ENCODE measurements around the gene GSN. TPM values are rescaled to one million over a fixed set of nuclear protein-coding genes. Genes with fewer than 3 reads are reported as not detected.

The GSN gene
- total RNA-seq, 1 donor from 2014 or later = 174 TPM

DNA sequence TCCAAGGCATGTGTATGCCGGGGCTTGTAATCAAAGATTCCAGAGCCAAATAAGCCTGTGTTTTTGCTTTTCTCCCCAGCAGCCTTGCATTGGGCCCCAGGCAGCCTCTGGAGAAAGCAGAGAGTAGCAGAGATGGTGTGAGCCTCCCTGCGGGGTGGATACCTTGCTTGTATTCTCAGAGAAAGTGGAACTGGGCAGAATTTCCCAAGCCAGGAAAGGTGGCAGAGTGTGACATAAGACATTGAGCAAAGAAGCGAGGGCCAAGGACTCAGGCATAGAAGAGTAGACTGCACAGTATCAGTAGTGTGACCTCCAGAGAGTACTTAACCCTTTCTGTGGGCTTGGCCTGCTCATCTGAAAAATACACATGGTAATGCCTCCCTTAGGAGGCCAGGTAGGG lies 1.6 kb upstream of the GSN start:
- no peak for DNase-seq (ENCODE audit: low read depth)
- H3K4me3 ChIP-seq (ENCODE audit: low read depth, low read length) = no peak overlapping the region
- TF ChIP-seq CTCF (conservative IDR thresholded peaks at IDR 0.05; ENCODE audit: low read depth, low read length) = no peak

- TF ChIP-seq CTCF (conservative IDR thresholded peaks at IDR 0.05; ENCODE audit: low read depth, low read length) = no peak
- peak overlapping the region; percentile 80 for H3K4me3 ChIP-seq (ENCODE audit: low read depth, low read length)
- no peak for DNase-seq (ENCODE audit: low read depth)
Observed at GRCh38 chr9:121266906-121267650, 884 bp upstream of the GSN start.

- H3K4me3 ChIP-seq (ENCODE audit: low read depth, low read length) = peak overlapping the region; percentile 80
- no peak for DNase-seq (ENCODE audit: low read depth)
Observed at GRCh38 chr9:121268598-121268850, 562 bp downstream of the GSN start.

DNA sequence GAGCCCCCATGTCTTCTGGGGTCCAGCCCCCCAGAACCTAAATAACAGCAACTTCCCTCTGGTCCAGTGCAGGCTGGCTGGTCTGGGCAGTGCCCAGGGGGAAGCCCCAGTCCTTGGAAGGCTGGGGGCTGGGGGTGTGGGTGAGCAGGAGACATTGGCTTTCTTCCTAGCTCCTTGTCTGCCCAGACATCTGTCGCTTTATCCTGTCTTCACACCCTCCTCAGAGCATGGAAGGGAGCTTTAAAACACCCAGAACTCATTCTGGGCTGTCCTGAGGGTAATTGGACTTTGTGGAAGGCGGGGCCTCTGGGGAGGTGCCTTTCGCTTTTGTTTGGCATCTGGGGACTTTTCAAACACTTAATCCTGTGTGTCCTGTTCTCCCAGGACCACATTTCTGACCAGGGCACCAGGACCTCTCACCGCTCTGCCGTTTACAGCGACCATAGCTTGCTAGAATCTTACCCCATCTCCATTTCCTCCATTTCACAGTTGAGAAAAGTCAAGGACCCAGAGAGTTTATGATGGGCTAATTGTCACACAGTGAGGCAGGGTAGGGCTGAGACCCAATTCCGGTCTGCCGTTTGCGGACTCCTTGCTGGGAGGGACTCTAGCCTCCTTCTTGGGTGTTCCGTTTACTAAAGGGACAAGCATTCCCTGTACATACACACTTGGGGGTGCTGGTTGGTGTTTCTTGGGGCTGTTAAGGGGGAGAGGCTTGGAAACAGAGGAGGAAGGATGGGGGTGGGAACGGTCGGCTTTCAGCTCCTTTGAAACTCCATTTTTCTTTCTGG lies 1.1 kb downstream of the GSN start:
- H3K4me3 ChIP-seq (ENCODE audit: low read depth, low read length) = peak overlapping the region; percentile 80
- TF ChIP-seq CTCF (conservative IDR thresholded peaks at IDR 0.05; ENCODE audit: low read depth, low read length) = no peak
- no peak for DNase-seq (ENCODE audit: low read depth)

More at GRCh38 chr9:121268598-121268850, 562 bp downstream of the GSN start:
- no peak for TF ChIP-seq CTCF (conservative IDR thresholded peaks at IDR 0.05; ENCODE audit: low read depth, low read length)

DNA sequence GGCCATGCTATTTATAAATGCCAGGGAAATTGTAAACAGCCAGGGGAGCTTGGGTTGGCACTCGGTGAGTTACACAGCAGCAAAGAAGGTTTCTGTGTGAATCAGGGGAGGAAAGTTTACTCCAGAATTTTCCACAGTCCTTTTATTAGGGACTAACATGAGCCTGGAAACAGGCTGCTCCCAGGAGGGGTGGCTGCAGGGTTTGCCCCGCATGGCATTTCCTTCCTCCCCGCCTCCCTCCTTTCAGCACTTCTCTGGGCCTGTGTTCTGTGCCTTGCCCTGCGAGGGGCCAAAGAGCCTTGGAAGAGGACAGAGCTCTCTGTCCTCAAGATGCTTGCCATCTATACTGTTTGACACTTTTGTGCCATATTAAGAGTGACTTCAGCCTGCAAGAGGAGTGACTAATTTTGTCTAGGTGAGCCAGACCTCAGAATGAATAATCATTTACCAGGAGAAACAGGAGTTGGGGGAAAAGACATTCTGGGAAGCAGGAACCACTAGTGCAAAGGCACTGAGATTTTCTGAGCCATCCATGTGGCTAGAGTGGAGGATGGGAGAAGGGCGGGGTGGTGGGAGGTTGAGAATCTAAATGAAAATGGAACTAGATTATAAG lies 1.8 kb downstream of the GSN start:
- no peak for DNase-seq (ENCODE audit: low read depth)
- H3K4me3 ChIP-seq (ENCODE audit: low read depth, low read length) = peak overlapping the region; percentile 80
- no peak for TF ChIP-seq CTCF (conservative IDR thresholded peaks at IDR 0.05; ENCODE audit: low read depth, low read length)

GRCh38 chr9:121271368-121272341 lies 3.7 kb downstream of the GSN start:
- no peak overlapping the region for H3K4me3 ChIP-seq (ENCODE audit: low read depth, low read length)
- no peak for TF ChIP-seq CTCF (conservative IDR thresholded peaks at IDR 0.05; ENCODE audit: low read depth, low read length)
- DNase-seq (ENCODE audit: low read depth) = no peak

Measured in epithelial cell of proximal tubule (primary cell).